Measurements from ENCODE around the gene UCK2.

UCK2 gene

GRCh38 chr1:165947797-165948455, 120.5 kb downstream of the UCK2 start:
- DNase-seq = no peak

DNA sequence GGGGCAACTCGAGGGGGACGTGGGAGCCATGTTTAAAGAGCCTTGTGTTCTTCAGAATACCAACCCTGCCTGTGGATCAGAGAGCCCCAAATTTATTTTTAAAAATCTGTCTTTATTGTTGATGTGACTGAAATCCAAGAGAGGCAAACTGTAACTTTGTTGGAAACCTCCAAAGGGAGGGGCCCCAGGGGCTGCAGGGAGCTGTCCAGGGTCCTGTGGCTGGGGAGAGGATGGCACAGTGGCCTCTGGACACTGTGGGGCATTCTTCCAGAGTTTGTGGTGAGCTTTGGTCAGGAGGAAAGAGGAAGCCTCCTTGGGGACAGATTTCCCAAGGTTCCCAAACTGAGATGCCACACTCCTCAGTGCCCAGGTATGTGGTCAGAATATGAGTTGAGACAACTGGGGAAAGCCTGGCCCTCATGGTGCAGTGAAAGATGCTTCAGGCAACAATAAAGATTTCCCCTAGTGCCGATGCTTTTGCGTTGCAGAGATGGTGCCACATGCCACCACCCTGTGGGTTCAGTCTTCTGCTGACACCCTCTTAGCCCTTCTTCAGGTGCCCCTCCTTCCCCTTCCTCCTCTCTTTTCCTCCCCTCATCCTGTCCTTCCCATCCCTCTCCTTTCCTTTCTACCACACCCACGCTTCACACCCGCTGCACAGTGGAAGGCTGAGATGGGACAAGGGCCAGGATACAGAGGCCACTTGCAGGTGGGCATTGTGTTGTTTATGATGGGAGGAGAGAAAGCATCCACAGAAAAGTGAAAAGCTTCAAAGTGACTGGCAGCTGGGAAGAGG, 122.1 kb downstream of the UCK2 start:
- no peak for DNase-seq

GRCh38 chr1:165954940-165955339, 127.5 kb downstream of the UCK2 start:
- no peak for DNase-seq

DNA sequence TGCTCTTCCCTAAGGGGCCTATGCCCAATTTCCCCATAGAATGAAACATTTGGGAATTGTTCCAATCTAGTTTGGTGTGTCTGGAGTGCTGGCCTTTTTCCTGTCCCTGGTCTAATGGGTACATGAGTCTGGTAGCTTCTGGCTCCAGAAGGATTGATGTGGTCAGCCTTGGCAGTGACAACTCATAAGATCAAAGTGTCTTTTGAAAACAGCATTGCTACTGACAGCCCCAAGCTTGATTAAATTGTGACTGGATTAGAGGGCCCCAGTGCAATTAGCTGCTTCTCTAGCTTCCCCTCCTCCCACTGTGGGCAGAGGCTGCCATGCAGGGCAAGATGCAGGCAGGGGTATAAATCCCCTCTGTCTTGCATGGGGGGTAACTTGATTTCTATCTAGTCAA, 130.9 kb downstream of the UCK2 start:
- DNase-seq = no peak

GRCh38 chr1:165960136-165960535, 132.7 kb downstream of the UCK2 start:
- no peak for DNase-seq

- DNase-seq = no peak
These were observed 133.5 kb downstream of the UCK2 start for GRCh38 chr1:165960881-165961280.
